OCI-LY7 (cell line): ENCODE data around the gene DOCK3. TPM values are rescaled to one million over a fixed set of nuclear protein-coding genes. Genes with fewer than 3 reads are reported as not detected.
"Not testable (repeated sequence)": the region's sequence is repeated elsewhere in the genome, so short reads cannot be mapped to it uniquely, and the experiment has no call there.

Experiments
- BruUV-seq: library from RNA; stranded (reverse); fragments of 400-500 nt; replicated peaks from 2 replicates; lab custom pipeline; 2021; lab: Mats Ljungman, UMichigan
- CTCF ChIA-PET: fragments of 300-600 bp; sonication (Branson Sonifier 250); formaldehyde crosslinking; loops from one replicate; lab custom pipeline; 2022; ENCODE audit warnings: antibody characterized with exemption; ENCODE audit not compliant: unreplicated experiment; lab: Charles Lee
- POLR2A ChIA-PET: fragments of 300-600 bp; sonication (Branson Sonifier 250); formaldehyde crosslinking; loops from one replicate; lab custom pipeline; 2022; ENCODE audit warnings: antibody characterized with exemption; lab: Charles Lee
- DNase-seq: peaks from one replicate; pipeline ENCODE4 v3.0.0-alpha.2; 2015; ENCODE audit warnings: low spot score
- H2AFZ ChIP-seq: fragments of 200-600 bp; sonication (generic), shearing (Covaris generic); 2 replicates; pipeline ENCODE4 v1.6.1; 2014; ENCODE audit warnings: mild to moderate bottlenecking, antibody characterized with exemption, low read length, moderate library complexity
- H3K27ac ChIP-seq: fragments of 200-600 bp; sonication (generic); 2 replicates; pipeline ENCODE4 v1.5.1; 2014; ENCODE audit warnings: mixed run types, low read depth, mild to moderate bottlenecking, moderate library complexity, low read length, inconsistent platforms; ENCODE audit not compliant: poor library complexity, severe bottlenecking
- H3K36me3 ChIP-seq: fragments of 200-600 bp; sonication (generic); 2 replicates; pipeline ENCODE4 v1.6.1; 2014; ENCODE audit warnings: mild to moderate bottlenecking, antibody characterized with exemption, low read length, moderate library complexity, mixed read lengths; ENCODE audit not compliant: insufficient read depth
- H3K4me1 ChIP-seq: fragments of 200-600 bp; sonication (generic); 2 replicates; pipeline ENCODE4 v1.5.1; 2014; ENCODE audit warnings: mild to moderate bottlenecking, low read length; ENCODE audit not compliant: insufficient read depth, poor library complexity, severe bottlenecking
- H3K4me2 ChIP-seq: fragments of 200-600 bp; sonication (generic); 2 replicates; pipeline ENCODE4 v1.6.1; 2014; ENCODE audit warnings: mild to moderate bottlenecking, low read length
- H3K4me3 ChIP-seq: fragments of 200-600 bp; sonication (generic); 2 replicates; pipeline ENCODE4 v1.5.1; 2014; ENCODE audit warnings: mild to moderate bottlenecking, low read depth, low read length; ENCODE audit not compliant: poor library complexity, severe bottlenecking
- H3K79me2 ChIP-seq: fragments of 200-600 bp; sonication (generic); 2 replicates; pipeline ENCODE4 v1.6.1; 2016; ENCODE audit warnings: low read depth, mild to moderate bottlenecking, low read length, moderate library complexity, mixed read lengths; ENCODE audit not compliant: insufficient read depth
- H3K9me2 ChIP-seq: fragments of 200-600 bp; sonication (generic); 2 replicates; pipeline ENCODE4 v1.6.1; 2016; ENCODE audit warnings: mild to moderate bottlenecking, low read length, mixed read lengths; ENCODE audit not compliant: insufficient read depth
- H3K9me3 ChIP-seq: fragments of 200-600 bp; sonication (generic); 2 replicates; pipeline ENCODE4 v1.6.1; 2014; ENCODE audit warnings: mild to moderate bottlenecking, mixed run types, low read length, mixed read lengths
- H4K20me1 ChIP-seq: fragments of 200-600 bp; sonication (generic); 2 replicates; pipeline ENCODE4 v1.6.1; 2014; ENCODE audit warnings: mild to moderate bottlenecking, antibody characterized with exemption, low read length, moderate library complexity, mixed read lengths; ENCODE audit not compliant: insufficient read depth
- CTCF ChIP-seq: fragments of 200-600 bp; sonication (generic); conservative IDR thresholded peaks from 2 replicates; pipeline ENCODE4 v1.5.1; 2014; ENCODE audit warnings: mild to moderate bottlenecking, antibody characterized with exemption, low read length, moderate library complexity, mixed read lengths
- EZH2phosphoT487 ChIP-seq: fragments of 200-600 bp; sonication (generic); IDR thresholded peaks from 2 replicates; pipeline ENCODE4 v1.6.1; 2018; ENCODE audit warnings: low read depth, borderline replicate concordance, mild to moderate bottlenecking, mixed run types, antibody characterized with exemption, low read length, moderate library complexity, mixed read lengths
- intact Hi-C: fragments of 100-400 bp; cut with micrococcal nuclease; formaldehyde crosslinking; loops from one replicate; pipeline ENCODE4 v1.10.0; 2022; ENCODE audit not compliant: unreplicated experiment
- total RNA-seq, 2 experiments: library from RNA; depleted of rRNA in 1 of 2; stranded (reverse); fragments of >200 nt in 1 of 2; shearing (Covaris generic) in 1 of 2; gene quantifications; 2 replicates each; pipeline ENCODE4 v1.2.3, GENCODE V29; 2014 to 2022

DOCK3 gene
- total RNA-seq, 2 experiments from 2014 or later: not detected

GRCh38 chr3:51386159-51386851 lies 711.6 kb downstream of the DOCK3 start:
- Histone ChIP-seq H3K4me3 (peak overlapping the region; percentile 90), H2AFZ (no peak overlapping the region; the same call in 1 of the 2 replicates), H3K4me2 (peak overlapping the region; percentile 92), H3K27ac (peak overlapping the region; percentile 59), H3K4me1 (peaks cover 55% of the 10 kb centered on the region), H3K9me2 (no peaks in the 10 kb centered on the region), H4K20me1 (peaks cover 22% of the 10 kb centered on the region; the same call in 1 of the 2 replicates), H3K9me3 (no peaks in the 10 kb centered on the region), H3K79me2 (peaks cover 41% of the 10 kb centered on the region), H3K36me3 (peaks cover 48% of the 10 kb centered on the region)
- CTCF ChIA-PET: interaction anchor here (1.0 to 1.1 kb wide), 2 partner anchors 113 to 296 kb away, joined by 3 to 4 read pairs; no protein-coding TSS in a partner anchor
- intact Hi-C loops: no loop called here
- POLR2A ChIA-PET: interaction anchor here (0.6 to 1.8 kb wide), 2 partner anchors 113 to 722 kb away, joined by 4 to 6 read pairs; partner anchors contain the start of gene DCAF1
- no peak for TF ChIP-seq CTCF
- no peak for TF ChIP-seq EZH2phosphoT487
- TSS peak; percentile 71 for BruUV-seq
- peak; percentile 37 for DNase-seq

- Histone ChIP-seq H3K4me3 (peak overlapping the region; percentile 90), H3K9me3 (no peaks in the 10 kb centered on the region), H4K20me1 (peaks cover 22% of the 10 kb centered on the region; the same call in 1 of the 2 replicates), H3K4me2 (peak overlapping the region; percentile 92), H3K79me2 (peaks cover 44% of the 10 kb centered on the region), H3K36me3 (peaks cover 48% of the 10 kb centered on the region), H3K27ac (no peak overlapping the region), H3K9me2 (no peaks in the 10 kb centered on the region), H2AFZ (no peak overlapping the region), H3K4me1 (peaks cover 55% of the 10 kb centered on the region)
- CTCF ChIA-PET: no interaction called here
- no peak for DNase-seq
- POLR2A ChIA-PET: no interaction called here
- BruUV-seq: no TSS peak
- TF ChIP-seq CTCF: no peak
- intact Hi-C loops: no loop called here
Observed at GRCh38 chr3:51386852-51387229, 712.1 kb downstream of the DOCK3 start.

GRCh38 chr3:51387281-51387680 lies 712.6 kb downstream of the DOCK3 start:
- peak overlapping the region; percentile 7 for H3K27ac ChIP-seq

More at GRCh38 chr3:51387281-51387680, 712.6 kb downstream of the DOCK3 start:
- DNase-seq, BruUV-seq, H3K9me2 ChIP-seq, CTCF ChIA-PET, intact Hi-C loops, H2AFZ ChIP-seq, H3K9me3 ChIP-seq: not testable (repeated sequence)
- Histone ChIP-seq H3K79me2 (peaks cover 49% of the 10 kb centered on the region), H3K4me3 (peak overlapping the region; percentile 90), H3K4me1 (peaks cover 58% of the 10 kb centered on the region), H4K20me1 (peaks cover 25% of the 10 kb centered on the region), H3K4me2 (peak overlapping the region; percentile 92), H3K36me3 (peaks cover 52% of the 10 kb centered on the region)
- POLR2A ChIA-PET: interaction anchor here (0.9 kb wide), 1 partner anchor 10 kb away, joined by 3 read pairs; no protein-coding TSS in a partner anchor
